Measurements from ENCODE around the gene CIDEC.
"Not testable (repeated sequence)": the region's sequence is repeated elsewhere in the genome, so short reads cannot be mapped to it uniquely, and the experiment has no call there.

Gene CIDEC

GRCh38 chr3:9901967-9902366 lies 21.9 kb upstream of the CIDEC start:
- DNase-seq (ENCODE audit: low spot score) = no peak

- not testable (repeated sequence) for DNase-seq (ENCODE audit: low spot score)
These were observed 20.9 kb upstream of the CIDEC start for GRCh38 chr3:9900965-9901415.

- DNase-seq (ENCODE audit: low spot score) = no peak
These were observed 19.3 kb upstream of the CIDEC start for GRCh38 chr3:9899289-9899791.

DNA sequence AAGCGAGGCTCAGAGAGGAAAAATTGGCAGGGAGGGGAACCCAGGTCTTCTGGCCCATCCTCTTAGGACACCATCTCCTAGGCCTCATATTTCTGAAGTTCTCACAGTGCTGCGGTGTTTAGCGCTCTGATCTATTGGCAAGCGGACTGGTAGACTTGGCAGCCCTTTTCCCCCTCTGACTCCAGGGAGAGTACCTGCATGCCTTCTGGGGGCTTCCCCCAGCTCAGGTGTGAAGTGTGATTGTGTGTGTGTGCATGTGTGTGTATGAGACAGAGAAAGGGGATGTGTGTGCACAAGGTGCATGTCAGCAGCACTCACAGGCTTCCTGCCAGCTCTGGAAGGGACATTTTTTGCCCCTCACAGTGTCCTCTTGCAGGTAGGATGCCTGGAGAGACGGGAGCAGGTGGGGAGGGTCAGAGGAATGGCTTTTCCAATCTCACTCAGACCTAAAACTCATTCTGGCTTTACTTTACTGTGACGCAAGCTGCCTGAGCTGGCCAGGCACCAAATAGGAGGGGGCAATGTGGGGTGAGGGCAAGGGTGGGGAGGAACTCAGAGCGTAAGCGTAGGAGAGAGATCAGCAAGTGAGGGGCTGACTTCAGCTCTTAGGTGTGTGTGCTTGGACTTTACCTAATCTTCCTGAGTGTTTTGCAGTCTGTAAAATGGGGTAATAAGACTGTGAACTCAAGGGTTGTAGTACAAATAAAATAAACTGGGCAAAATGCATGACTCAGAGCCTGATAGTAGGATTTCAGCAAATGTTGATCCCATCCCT lies 18.6 kb upstream of the CIDEC start:
- no peak for DNase-seq (ENCODE audit: low spot score)

- no peak for DNase-seq (ENCODE audit: low spot score)
These were observed 17.6 kb upstream of the CIDEC start for GRCh38 chr3:9897408-9898372.

DNA sequence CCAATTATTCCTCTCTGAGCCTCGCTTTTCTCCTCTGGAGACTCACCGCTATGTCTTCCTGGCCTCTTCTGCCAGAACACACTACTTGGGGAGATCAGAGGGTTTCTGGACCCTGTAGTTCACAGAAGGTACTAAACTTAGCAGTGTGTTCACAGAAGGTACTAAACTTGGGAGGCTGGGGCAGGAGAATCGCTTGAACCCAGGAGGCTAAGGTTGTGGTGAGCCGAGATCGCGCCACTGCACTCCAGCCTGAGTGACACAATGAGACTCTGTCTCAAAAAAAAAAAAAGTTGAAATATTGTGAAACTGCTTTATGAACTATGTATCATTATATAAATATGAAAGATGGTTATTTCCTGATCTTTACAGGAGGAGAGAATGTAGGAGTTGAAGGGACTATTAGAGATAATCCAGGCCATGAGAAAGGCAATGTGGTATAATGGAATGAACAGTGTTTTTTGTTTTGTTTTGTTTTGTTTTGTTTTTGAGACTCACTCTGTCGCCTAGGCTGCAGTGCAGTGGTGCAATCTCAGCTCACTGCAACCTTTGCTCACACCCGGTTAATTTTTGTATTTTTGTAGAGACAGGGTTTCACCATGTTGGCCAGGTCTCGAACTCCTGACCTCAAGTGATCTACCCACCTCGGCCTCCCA lies 16.8 kb upstream of the CIDEC start:
- DNase-seq (ENCODE audit: low spot score) = not testable (repeated sequence)

DNA sequence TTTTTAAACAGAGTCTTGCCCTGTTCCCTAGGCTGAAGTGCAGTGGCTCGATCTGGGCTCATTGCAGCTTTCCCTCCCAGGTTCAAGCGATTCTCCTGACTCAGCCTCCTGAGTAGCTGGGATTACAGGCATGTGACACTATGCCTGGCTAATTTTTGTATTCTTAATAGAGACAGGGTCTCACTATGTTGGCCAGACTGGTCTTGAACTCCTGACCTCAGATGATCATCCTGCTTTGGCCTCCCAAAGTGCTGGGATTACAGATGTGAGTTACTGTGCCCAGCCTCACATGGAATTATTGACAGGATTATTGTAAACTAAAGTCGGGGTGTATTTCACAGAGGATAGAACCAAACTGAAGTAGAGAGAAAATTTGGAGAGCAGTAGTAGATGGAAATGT lies 15.7 kb upstream of the CIDEC start:
- DNase-seq (ENCODE audit: low spot score) = not testable (repeated sequence)

- no peak for DNase-seq (ENCODE audit: low spot score)
These were observed 13.7 kb upstream of the CIDEC start for GRCh38 chr3:9893739-9894138.

GRCh38 chr3:9891072-9891622 lies 11.1 kb upstream of the CIDEC start:
- no peak for DNase-seq (ENCODE audit: low spot score)

DNA sequence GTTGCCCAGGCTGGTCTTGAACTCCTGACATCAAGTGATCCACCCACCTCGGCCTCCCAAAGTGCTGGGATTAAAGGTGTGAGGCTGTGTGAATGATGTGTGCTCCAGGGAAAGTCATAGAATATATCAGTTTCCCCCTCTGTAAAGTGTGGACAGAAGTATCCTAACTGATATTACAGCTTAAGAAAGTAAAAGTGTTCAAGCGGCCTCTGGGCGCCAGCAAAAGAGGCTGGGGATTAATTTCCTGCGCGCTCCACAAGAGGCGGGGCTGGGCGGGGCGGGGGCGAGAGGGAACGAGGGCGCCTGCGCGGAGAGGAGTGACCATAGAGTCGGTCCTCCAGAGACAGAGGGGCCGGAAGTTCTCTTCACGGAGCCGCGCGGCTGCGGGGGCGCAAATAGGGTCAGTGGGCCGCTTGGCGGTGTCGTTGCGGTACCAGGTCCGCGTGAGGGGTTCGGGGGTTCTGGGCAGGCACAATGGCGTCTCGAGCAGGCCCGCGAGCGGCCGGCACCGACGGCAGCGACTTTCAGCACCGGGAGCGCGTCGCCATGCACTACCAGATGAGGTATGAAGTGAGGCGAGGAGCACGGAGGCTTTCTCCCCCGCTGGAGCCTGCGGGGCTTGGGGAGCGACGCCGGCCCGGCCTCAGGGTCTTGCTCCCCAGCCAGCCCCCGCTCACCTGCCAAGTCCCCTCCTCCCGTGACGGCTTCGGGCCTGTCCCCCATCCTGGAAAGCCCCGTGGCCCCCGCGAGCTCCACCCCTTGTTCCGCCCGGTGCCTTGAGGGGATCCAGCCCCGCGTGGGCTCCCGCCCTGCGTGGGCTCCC lies 10.4 kb upstream of the CIDEC start, which contains the start of gene JAGN1:
JAGN1 (plus strand) TSS at position 362 of the 823 bp plus-strand sequence; CDS start at position 475, 113 bp downstream.
- DNase-seq (ENCODE audit: low spot score) = peak; percentile 92

DNA sequence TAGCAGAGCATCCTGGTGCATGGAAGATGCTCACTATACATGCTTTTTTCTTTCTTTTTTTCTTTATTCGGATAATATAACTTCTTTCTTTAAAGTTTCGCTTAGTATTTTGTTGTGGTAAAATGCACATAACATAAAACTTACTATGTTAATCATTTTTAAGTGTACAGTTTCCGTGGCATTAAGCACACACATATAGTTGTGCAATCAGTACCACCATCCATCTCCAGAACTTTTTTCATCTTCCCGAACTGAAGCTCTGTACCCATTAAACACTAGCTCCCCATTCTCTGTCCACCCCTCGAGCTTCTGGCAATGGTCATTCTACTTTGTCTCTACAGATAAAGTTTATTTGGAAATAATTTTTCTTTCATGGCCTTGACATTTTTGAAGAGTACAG lies 9.4 kb upstream of the CIDEC start:
- no peak for DNase-seq (ENCODE audit: low spot score)

GRCh38 chr3:9888540-9888939 lies 8.5 kb upstream of the CIDEC start:
- no peak for DNase-seq (ENCODE audit: low spot score)

- no peak for DNase-seq (ENCODE audit: low spot score)
These were observed 7.4 kb upstream of the CIDEC start for GRCh38 chr3:9887480-9887879.

DNA sequence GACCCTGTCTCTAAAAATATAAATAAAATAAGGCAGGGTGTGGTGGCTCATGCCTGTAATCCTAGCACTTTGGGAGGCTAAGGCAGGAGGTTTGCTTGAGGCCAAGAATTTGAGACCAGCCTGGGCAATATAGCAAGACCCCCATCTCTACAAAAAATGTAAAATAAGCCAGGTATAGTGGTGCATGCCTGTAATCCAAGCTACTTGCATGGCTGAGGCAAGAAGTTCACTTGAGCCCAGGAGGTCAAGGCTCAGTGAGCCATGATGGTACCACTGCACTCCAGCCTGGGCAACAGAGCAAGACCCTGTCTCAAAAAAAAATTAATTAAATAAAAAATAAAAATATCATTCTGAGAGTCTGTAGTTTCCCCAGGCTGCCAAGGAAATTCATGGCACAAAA lies 6.3 kb upstream of the CIDEC start:
- DNase-seq (ENCODE audit: low spot score) = no peak

DNA sequence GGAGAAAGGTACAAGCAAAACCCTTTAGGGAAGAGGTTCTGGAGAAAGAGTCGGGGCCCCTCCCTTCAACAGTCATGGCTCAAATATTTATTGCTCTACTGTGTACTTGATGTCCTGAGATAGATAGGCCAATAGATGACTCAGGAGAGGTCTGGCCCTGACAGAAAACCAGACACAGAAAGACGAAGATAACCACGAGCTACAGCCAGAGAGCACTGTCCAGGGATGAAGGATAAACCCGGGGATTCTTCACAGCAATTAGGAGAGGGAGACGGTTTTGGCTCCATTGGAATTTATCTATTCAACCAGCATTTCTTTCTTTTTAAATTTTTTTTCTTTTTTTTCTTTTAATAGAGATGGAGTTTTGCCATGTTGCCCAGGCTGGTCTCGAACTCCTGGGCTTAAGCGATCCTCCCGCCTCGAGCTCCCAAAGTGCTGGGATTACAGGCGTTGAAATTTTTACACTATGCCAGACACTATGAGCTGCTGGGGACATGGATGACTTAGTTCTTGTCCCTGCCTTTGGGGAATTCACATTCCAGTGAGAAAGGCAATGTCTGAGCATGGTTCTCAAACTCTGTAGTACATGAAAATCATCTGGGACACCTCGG lies 4.6 kb upstream of the CIDEC start:
- no peak for DNase-seq (ENCODE audit: low spot score)

GRCh38 chr3:9883706-9884554 lies 3.9 kb upstream of the CIDEC start:
- DNase-seq (ENCODE audit: low spot score) = no peak

DNA sequence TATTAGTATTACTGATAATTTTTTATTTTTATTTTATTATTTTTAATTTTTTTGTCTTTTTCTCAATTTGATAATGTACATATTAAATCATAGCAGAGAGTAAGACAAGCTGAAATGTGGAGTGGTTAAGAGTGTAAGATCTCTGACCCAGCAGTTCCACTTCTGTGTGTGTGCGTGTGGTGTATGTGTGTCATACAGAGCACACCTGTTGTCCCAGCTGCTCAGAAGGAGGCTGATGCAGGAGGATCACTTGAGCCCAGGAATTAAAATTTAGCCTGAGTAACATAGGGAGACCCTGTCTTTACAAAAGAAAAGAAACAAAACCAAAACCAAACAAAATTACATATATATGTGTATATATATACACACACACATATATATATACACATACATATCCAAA lies 1.4 kb upstream of the CIDEC start:
- no peak for DNase-seq (ENCODE audit: low spot score)

GRCh38 chr3:9878700-9879099 lies 1.4 kb downstream of the CIDEC start:
- no peak for DNase-seq (ENCODE audit: low spot score)

DNA sequence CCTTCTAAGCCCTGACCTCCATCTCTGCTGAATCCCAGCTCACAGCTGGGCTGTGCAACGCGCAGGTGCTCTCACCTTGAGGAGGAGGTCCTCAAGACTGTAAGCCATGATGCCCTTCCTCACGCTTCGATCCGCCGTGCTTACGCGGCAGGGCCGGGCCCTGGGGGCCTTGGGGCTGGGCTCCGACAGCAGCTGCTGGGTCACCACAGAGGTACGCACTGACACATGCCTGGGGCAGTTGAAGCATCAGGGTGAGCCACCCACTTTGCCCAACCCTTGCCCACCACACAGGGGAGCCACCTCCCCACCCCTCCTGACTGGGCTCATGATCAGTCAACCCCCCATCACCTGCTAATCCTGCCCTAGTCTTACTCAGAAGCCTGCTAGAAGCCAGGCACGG lies 3.1 kb downstream of the CIDEC start:
- no peak for DNase-seq (ENCODE audit: low spot score)

GRCh38 chr3:9876255-9876654 lies 3.8 kb downstream of the CIDEC start:
- DNase-seq (ENCODE audit: low spot score) = not testable (repeated sequence)
